Urinary bladder (tissue), 4 donors: Measurements from ENCODE around the gene VEZT. TPM values are rescaled to one million over a fixed set of nuclear protein-coding genes. Genes with fewer than 3 reads are reported as not detected.

Experiments used
- DNase-seq: peaks from one replicate; pipeline ENCODE4 v3.0.0-alpha.2; 2015; ENCODE audit errors: extremely low spot score
- H3K27ac ChIP-seq: one replicate; pipeline ENCODE4 v1.5.1; 2013; ENCODE audit warnings: low read depth, mild to moderate bottlenecking, moderate library complexity
- H3K36me3 ChIP-seq: one replicate; pipeline ENCODE4 v1.6.1; 2013; ENCODE audit warnings: mild to moderate bottlenecking, moderate library complexity; ENCODE audit not compliant: insufficient read depth
- H3K4me1 ChIP-seq: one replicate; pipeline ENCODE4 v1.6.1; 2013; ENCODE audit warnings: mild to moderate bottlenecking, moderate library complexity; ENCODE audit not compliant: insufficient read depth
- H3K4me3 ChIP-seq: one replicate; pipeline ENCODE4 v1.5.1; 2013; ENCODE audit warnings: low read depth, low read length
- WGBS: extraction: QIAGEN DNeasy Blood & Tissue Kit; methylation state at CpG from one replicate; pipeline ENCODE4 v1.1.7; 2013; 5-methylcytosine and 5-hydroxymethylcytosine counted together
- polyA plus RNA-seq: library from polyadenylated mRNA; stranded (reverse); fragments of 200-250 nt; gene quantifications from one replicate; pipeline ENCODE4 v1.2.3, GENCODE V29; 2013
- small RNA-seq: library from RNA; depleted of rRNA; stranded (forward); fragments of <200 nt; gene quantifications from one replicate; pipeline ENCODE3, GENCODE V24; 2014
- total RNA-seq: library from RNA; depleted of rRNA; stranded (reverse); fragments of >200 nt; gene quantifications from one replicate; pipeline ENCODE4 v1.2.3, GENCODE V29; 2014
- donor health status: healthy with polysubstance abuse.
- donor health status: healthy.

VEZT gene
- total and polyA plus RNA-seq, 2 donors = 39.0 to 153 TPM

DNA sequence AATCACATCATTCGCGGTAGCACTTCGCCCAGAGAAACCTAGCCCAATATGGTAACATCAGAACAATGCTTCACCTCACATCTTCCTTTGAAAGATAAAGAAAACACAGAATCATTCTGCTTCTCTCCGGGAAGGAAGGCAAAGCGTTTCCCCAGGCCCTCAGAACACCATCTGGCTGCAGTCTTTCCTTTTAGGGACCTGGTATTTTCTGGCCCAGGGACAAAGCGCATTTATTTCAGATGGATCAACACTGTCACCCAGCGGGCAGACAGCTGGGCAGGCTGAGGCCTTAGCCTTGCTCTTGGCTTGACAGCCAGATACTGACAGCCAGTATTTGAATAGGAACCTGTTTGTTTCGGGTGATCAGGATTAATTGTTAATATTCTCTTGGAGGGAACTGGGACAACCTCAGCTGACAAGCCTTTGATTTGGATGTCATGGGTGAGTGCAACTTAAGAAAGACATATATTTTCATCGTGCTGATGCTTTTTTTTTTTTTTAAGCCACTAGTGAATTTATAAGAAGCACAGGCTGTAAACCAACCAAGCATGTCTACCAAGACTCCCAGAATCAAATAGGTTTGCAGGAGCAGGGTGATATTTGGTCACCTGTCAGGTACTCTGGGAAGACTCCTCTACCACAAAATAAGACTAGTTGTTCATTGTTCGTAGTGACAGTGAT is 118.9 kb downstream of the VEZT start:
- H3K27ac ChIP-seq = no peak overlapping the region
- 19% methylated on average over 10 of the region's 10 CpGs for WGBS
- no peaks in the 10 kb centered on the region for H3K36me3 ChIP-seq
- H3K4me1 ChIP-seq = no peaks in the 10 kb centered on the region
- peak; percentile 78 for DNase-seq
- no peak overlapping the region for H3K4me3 ChIP-seq

DNA sequence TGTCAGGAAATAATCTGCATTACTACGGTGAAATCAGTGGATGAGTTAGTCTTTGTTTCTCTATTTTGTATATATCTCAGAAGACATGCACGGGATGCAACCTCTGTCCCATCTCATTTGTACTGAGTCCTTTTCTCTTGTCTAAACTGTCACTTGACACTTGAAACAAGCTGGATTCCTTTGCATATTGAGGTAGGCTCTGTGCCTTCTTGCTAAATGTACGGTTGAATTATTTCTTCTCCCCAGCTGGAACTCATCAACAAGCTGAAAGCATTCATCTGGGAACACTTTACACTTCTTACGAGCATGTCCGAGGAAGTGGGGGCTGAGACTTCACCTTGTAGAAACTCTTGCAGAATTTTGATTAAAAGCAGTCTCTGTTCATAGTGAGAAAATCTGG is 119.5 kb downstream of the VEZT start:
- WGBS = 39% methylated on average over 5 of the region's 5 CpGs
- Histone ChIP-seq H3K4me1 (no peaks in the 10 kb centered on the region), H3K4me3 (no peak overlapping the region), H3K36me3 (no peaks in the 10 kb centered on the region), H3K27ac (no peak overlapping the region)
- DNase-seq = no peak

- Histone ChIP-seq H3K27ac (no peak overlapping the region), H3K4me1 (no peaks in the 10 kb centered on the region), H3K36me3 (no peaks in the 10 kb centered on the region), H3K4me3 (no peak overlapping the region)
- no peak for DNase-seq
- 97% methylated on average over 2 of the region's 2 CpGs for WGBS
These were observed 121.6 kb downstream of the VEZT start for GRCh38 chr12:95339086-95339788.

- 96% methylated on average over 1 of the region's 1 CpG for WGBS
These were observed 124.4 kb downstream of the VEZT start for GRCh38 chr12:95342008-95342407.

GRCh38 chr12:95343461-95344230 is 126.0 kb downstream of the VEZT start:
- no peaks in the 10 kb centered on the region for H3K4me1 ChIP-seq
- WGBS = 67% methylated on average over 6 of the region's 6 CpGs
- H3K27ac ChIP-seq = no peak overlapping the region
- no peaks in the 10 kb centered on the region for H3K36me3 ChIP-seq
- no peak overlapping the region for H3K4me3 ChIP-seq
- DNase-seq = no peak

More at GRCh38 chr12:95342008-95342407, 124.4 kb downstream of the VEZT start:
- Histone ChIP-seq H3K36me3 (no peaks in the 10 kb centered on the region), H3K4me1 (no peaks in the 10 kb centered on the region), H3K4me3 (no peak overlapping the region), H3K27ac (no peak overlapping the region)
- no peak for DNase-seq

- H3K4me1 ChIP-seq = no peaks in the 10 kb centered on the region
- no peak for DNase-seq
- H3K36me3 ChIP-seq = no peaks in the 10 kb centered on the region
- no peak overlapping the region for H3K27ac ChIP-seq
- H3K4me3 ChIP-seq = no peak overlapping the region
- 93% methylated on average over 7 of the region's 7 CpGs for WGBS
These were observed 131.7 kb downstream of the VEZT start for GRCh38 chr12:95349291-95349690.

- Histone ChIP-seq H3K4me3 (no peak overlapping the region), H3K36me3 (no peaks in the 10 kb centered on the region), H3K4me1 (no peaks in the 10 kb centered on the region), H3K27ac (no peak overlapping the region)
- WGBS = 80% methylated on average over 6 of the region's 6 CpGs
- no peak for DNase-seq
These were observed 134.1 kb downstream of the VEZT start for GRCh38 chr12:95351748-95352147.

Small RNAs within 50 kb of the gene (small RNA-seq; reads per million reads assigned to genes)
- 29.0 reads per million, percentile 96 among the genes with 10 or more reads in this experiment for gene MIR331
- not detected for gene MIR3685
- gene RF00019 = not detected
- gene RNU6-808P = not detected

Other genes starting within 250 kb of the VEZT start
- gene NDUFA12, start 214.1 kb upstream of the VEZT start, total RNA-seq = 76.8 TPM
- gene NDUFA12, start 214.1 kb upstream of the VEZT start, polyA plus RNA-seq = 139 TPM
- 84.3 TPM for gene NR2C1, start 144.2 kb upstream of the VEZT start, total RNA-seq
- 16.5 TPM for gene NR2C1, start 144.2 kb upstream of the VEZT start, polyA plus RNA-seq
- gene FGD6, start 340 bp upstream of the VEZT start, total RNA-seq = 20.4 TPM
- 3.7 TPM for gene FGD6, start 340 bp upstream of the VEZT start, polyA plus RNA-seq